HK-2 (cell line): ENCODE measurements around the gene NPRL2.
A peak's percentile ranks its signal among the peaks of the same experiment; 100 is the strongest.

Experiments
- DNase-seq: peaks from one replicate; pipeline ENCODE4 v3.0.0-alpha.2; 2018; ENCODE audit not compliant: unreplicated experiment

The NPRL2 gene

DNA sequence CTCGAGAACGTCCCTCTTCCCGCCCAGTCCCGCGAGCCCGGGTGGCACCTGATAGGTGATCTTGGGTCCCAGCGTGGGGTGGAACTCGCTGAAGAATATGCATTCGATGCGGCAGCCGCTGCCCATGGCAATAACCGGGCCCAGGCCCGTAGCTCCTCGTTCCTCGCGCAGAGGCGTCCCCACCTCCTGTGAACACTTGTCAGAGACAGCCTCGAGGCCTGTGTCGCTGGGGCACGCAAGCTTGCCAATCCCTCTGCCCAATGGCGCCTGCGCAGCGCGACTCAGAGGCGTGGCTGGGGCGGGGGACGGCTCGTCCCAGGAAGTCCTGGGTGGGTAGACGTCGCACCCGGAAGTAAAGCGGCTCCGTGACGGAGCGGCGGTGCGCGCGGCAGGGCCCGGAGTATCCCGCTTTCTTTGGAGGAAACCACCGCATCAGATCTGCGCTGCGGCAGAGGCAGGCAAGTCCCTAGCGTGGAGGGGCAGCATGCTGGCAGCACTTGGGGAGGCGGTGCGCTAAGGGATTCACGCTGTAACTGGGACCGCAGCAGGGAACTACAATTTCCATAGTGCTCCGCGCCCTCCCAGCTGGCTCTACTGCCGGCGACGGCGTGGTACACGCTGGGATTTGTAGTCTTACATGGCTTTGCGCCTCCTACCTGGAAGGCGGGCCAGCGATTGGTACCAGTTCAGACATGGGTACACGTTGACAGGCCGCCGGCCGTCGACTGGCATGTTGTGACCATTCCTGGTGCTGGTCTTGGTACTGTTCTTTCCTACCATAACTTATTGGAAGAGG, at the start of gene NPRL2, which contains the start of gene CYB561D2:
Gene NPRL2 (minus strand): TSS at position 249 of the 796 bp plus-strand sequence. CDS start 123 bp downstream, at position 126.
Gene CYB561D2 (plus strand): TSS at position 336 of the 796 bp plus-strand sequence. CDS start 572 bp downstream, outside the sequence.
- peak; percentile 92 for DNase-seq

DNA sequence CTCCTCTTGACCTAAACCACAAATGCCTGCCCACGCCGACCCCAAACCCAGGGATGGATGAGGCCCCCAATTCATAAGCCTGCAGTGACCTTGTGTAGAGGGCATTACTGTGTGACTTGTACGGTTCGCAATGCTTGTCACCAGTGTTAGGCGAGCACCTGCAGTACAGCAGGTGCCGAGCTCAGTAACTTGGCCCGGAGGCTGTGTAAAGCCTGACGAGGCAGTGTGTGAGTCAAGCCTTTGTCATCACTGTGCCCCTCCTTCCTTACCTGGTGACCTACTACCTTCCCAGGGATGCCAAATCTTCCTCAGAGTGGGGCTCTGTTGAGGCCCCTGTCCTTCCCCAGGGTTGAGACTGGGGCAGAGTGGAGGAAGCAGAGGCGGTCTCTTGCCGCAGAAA, 45.9 kb upstream of the NPRL2 start:
- DNase-seq, result no peak

DNA sequence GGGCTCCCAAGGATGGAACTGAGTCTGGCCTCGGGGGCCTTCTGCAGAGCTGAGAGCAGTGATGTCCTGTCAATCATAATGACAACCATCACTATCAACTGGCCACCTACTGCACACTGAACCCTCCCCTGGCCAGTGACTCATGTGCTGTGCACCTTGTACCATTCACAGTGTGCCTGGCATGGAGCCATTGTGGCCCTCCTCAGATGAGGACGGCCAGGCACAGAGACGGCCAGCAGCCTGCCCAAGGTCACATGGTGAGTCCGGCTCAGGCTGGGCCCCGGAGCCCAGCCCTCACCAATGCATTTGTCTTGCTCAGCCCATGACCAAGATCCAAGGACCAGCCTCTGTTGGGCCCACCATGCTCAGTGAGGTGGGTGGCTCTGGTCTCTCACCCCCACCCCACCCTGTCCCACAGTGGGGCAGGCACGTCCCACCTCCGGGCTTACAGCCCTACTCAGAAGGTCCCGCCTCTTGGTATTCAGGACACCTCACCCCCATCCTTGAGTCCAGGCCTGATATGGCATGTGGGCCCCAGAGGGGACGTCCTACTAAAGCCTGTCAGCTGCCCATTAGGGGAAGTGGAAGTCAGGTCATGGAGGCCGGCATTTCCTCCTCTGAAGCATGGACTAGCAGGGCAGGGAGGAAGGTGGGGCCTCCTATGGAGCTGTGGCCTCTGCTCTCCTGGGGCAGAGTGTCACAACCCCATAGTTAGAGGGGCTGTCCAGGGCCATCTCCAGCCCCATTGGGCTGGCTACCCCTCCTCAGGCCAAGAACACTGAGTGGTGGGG, 44.7 kb upstream of the NPRL2 start:
- no peak for DNase-seq

DNA sequence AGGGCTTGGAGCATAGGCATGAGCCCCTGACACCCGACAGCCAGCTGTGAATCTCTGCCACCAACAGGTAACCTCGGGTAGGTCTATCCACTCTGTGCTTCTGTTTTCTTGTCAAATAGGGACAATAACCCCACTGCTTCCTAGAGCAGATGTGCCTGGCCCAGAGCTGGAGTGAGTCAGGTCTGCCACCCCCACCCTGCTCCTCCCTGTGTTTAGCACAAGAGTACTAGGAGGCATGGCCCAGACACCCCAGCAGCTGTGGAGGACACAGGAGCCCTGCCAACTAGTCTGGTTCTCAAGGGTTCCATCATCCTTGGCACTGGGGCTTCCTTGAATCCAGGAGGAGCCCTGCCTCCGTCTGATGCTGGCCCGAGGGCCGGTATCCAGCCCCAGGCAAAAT, 42.5 kb upstream of the NPRL2 start:
- DNase-seq, result no peak

DNA sequence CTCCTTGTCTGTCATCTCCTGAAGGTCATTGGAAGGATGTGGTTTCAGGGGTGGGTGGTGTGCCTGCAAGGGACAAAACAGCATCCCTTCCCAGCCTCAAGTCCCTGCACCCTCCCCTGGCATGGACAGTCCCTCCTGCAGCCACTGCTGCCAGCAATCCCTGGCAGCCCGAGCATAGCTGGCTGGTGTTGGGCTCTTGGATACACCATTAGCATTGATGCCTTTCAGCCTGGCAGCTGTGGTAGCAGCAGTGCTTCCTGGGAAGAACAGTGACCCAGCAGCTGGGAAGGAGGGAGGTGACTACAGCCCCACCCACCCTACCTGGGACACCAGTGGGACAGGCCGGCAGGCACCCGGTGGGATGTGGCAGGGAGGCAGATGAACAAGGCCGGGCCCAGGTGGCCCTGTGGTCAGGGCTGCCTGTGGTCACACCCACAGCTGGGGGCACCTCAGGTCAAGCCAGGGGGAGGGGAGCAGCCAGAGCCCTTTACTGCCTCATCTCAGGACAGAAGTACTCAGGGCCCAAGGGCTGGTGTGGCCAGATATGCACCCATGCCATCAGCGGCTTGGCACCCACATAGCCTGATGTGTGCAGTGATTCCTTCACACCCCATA, 41.6 kb upstream of the NPRL2 start:
- DNase-seq, result no peak

GRCh38 chr3:50390508-50391224, 40.1 kb upstream of the NPRL2 start:
- no peak for DNase-seq

- no peak for DNase-seq
Measured at GRCh38 chr3:50389414-50389767, 38.8 kb upstream of the NPRL2 start.

DNA sequence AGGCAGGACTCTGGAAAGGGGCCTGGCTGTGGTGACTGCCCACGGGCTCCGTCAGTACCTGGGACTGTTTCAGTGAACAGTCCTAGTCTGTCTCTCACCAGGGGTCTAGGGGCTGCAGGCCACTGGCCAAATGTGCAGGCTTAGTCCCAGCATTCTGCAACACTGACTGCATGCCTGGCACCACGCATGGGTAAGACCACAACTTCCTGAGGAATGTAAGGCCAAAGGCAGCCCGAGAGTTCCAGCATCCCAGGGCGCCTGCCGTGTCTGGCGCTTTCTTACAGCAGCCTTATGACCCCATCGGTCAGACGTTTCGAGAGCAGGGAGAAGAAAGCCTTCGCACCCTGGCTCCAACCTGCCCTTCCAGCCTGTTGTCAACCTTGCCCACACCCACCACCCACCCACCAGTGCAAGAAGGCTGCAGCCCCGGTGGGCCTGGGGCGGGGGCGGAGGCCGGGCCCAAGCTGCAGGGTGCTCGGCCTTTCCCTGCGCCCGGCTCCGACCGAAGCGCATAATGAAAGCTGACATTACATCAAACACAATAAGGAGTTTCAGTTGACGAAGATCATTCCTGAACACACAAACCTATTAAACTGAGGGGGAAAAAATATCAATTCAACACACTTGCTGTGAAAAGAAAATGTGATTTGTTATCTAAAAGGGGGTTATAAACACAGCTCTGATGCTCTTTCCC, 38.3 kb upstream of the NPRL2 start:
- no peak for DNase-seq

GRCh38 chr3:50388016-50388719, 37.6 kb upstream of the NPRL2 start:
- DNase-seq, result peak; percentile 13

- no peak for DNase-seq
Measured at GRCh38 chr3:50385754-50386153, 35.2 kb upstream of the NPRL2 start.

DNA sequence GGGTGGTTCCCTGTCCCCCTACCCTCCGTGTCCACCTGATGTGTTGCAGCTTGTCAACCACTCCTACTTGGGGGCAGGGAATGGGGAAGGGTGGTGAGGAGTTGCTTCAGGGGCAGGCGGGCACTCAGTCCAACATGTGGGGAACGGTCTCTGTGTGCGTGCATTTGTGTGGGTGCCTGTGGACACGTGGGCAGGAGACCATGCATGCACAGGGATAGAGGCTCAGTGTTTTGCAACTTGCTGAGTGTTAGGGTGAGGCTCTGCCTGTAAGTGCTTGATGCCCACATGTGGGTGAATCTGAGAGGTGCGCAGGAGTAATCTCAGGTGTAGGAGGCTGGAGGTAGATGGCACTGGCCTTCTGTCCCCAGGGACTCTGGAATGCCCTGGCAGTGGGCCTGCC, 33.2 kb upstream of the NPRL2 start:
- DNase-seq, result no peak

DNA sequence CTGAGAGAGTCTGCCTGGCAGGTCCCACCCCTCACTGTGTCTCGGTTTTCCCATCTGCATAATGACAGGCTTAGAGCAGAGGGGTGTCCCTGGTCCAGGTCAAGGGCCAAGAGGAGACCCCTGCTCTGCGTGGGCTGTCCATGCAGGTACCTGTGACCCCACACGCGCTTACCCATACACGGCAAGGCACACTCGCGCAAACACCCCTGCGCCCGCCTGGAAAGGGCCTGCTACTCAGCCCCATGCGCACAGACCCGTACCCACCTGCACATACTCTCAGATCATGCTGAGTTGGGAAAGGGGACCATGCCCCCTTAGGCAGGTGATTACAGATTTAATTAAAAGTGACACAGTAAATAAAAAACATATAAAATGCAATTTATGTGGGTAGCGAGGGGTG, 32.1 kb upstream of the NPRL2 start:
- no peak for DNase-seq

GRCh38 chr3:50381383-50381782, 30.8 kb upstream of the NPRL2 start:
- no peak for DNase-seq

DNA sequence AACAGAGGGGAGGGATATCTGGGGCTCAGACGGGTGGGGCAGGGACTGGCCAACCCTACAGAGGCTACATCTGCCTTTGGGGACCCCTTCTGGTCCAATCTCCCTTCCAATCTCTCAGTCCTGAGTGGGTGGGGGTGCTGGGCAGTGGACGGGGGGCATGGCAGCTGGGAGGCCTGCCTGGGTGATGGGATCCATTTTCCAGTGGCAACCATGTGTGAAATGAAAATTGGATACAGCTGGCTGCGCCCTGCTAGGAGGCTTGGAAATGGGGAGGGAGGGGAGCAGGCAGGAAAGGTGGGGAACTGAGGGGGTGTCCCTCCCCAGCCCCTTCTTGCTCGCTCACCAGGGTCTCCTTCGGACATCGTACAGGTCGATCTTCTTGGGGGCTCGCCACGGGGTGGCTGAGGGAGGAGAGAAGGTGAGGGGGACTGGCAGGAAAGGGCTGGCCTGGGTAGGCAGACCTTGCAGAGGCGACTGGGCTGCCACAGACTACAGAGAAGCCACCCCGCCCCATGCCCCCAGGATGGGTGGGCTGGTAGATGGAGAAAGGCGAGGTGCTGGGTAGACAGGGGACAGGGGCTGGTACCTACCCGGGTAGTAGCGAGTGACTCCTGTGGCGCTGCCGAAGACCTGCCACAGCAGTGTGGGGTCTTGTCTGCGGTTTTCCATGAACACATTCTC, 30.0 kb upstream of the NPRL2 start:
- no peak for DNase-seq

GRCh38 chr3:50378757-50379156, 28.2 kb upstream of the NPRL2 start:
- no peak for DNase-seq

DNA sequence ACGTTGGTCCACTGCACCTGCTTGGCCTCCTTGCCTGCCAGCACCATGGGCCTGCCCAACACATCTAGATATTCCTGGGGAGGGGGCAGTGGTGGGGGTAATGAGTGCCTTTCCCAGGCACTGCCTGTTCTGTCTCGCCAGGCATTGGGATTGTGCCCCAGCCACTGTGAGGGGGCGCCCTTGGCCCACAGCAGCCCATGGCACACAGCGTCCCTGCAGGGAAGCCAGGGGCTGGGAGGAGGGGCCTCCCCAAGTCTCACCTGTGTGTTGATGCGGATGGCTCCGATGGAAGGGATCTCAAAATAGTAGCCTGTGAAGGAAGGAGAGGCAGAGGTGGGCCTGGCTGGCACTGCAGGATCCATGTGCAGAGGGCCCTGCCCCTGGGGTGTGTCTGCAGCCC, 27.4 kb upstream of the NPRL2 start:
- DNase-seq, result no peak

GRCh38 chr3:50375258-50375931, 24.8 kb upstream of the NPRL2 start:
- DNase-seq, result no peak

- no peak for DNase-seq
Measured at GRCh38 chr3:50374363-50375257, 24.0 kb upstream of the NPRL2 start.
